GM13977 (cell line): ENCODE data around the gene TAS2R41.

ENCODE experiments used
- DNase-seq: peaks from one replicate; pipeline ENCODE4 v3.0.0; 2012; ENCODE audit warnings: low spot score
- in situ Hi-C: fragments of 300-500 bp; cut with MboI; formaldehyde crosslinking; loops from one replicate; pipeline ENCODE4 v1.12.0; 2022; ENCODE audit warnings: low sequenced_read_pairs, low pct_unique_long_range_greater_than_20kb, mixed read lengths, inconsistent platforms; ENCODE audit not compliant: unreplicated experiment
- TF ChIP-seq, protein P1 (sequence below): IDR thresholded peaks from 2 replicates; pipeline ENCODE4 v1.5.1; 2012; ENCODE audit warnings: mild to moderate bottlenecking, control low read depth; ENCODE audit not compliant: insufficient read depth; ENCODE audit errors: extremely low read depth, missing control alignments

Gene TAS2R41

DNA sequence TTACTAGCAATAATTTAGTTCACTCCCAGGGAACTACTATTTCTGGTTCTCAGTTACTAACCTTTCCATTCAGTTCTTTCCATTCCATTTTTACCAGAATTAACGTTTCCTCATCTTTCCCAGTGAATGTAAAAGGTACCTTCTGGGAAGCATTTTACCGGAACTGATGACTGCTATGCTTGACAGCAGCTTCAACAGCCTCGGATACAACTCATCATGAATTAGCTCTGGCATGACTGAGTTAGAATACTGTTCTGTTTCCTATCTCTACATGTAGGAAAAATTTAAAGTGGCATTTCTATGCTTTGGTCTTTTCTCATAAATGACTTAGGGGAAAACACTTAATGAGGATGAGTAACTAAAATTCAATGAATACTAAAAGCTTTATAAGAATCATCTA lies 18.6 kb downstream of the TAS2R41 start:
- TF ChIP-seq, protein P1, sequence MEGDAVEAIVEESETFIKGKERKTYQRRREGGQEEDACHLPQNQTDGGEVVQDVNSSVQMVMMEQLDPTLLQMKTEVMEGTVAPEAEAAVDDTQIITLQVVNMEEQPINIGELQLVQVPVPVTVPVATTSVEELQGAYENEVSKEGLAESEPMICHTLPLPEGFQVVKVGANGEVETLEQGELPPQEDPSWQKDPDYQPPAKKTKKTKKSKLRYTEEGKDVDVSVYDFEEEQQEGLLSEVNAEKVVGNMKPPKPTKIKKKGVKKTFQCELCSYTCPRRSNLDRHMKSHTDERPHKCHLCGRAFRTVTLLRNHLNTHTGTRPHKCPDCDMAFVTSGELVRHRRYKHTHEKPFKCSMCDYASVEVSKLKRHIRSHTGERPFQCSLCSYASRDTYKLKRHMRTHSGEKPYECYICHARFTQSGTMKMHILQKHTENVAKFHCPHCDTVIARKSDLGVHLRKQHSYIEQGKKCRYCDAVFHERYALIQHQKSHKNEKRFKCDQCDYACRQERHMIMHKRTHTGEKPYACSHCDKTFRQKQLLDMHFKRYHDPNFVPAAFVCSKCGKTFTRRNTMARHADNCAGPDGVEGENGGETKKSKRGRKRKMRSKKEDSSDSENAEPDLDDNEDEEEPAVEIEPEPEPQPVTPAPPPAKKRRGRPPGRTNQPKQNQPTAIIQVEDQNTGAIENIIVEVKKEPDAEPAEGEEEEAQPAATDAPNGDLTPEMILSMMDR: no peak
- in situ Hi-C loops: no loop called here
- DNase-seq: no peak

DNA sequence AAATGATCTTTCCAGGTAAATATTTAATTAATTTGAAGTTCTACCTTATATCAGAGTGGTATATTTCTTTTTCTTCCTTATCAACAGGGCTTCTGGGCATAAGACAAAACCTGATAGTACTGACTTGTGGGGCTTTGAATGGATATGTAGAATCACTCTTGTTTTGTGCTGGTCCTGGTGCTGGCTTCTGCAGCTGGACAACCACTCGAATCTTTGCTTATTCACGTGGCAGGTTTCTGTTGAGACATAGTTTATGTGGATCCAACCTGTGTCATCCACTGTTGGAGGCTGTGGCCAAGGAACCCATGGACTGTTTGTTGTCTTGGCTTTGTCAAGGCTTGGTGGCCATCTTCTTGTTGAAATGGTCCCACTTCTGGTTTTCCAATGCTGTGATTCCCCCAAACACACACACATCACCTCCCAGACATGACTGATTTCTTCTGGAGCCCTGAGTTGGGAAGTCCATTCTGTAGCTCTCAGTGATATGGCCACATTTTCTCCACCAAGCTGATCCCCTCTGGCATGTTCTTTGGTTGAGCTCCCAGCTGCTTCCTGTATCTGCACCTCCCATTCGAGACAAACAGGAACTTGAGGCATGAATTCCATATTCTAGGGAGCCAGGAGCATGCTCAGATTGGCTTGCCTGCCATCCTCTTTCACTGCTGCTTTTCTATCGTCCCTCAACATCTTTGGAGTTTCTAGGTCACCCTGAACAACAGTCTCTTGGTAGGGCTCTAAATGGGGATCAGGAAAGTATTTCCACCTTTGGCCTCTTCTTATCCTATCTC lies 19.5 kb downstream of the TAS2R41 start:
- TF ChIP-seq, protein P1: no peak
- in situ Hi-C loops: no loop called here
- DNase-seq: no peak

GRCh38 chr7:143499246-143499645 lies 21.6 kb downstream of the TAS2R41 start:
- in situ Hi-C loops: no loop called here
- no peak for DNase-seq
- TF ChIP-seq, protein P1: no peak

DNA sequence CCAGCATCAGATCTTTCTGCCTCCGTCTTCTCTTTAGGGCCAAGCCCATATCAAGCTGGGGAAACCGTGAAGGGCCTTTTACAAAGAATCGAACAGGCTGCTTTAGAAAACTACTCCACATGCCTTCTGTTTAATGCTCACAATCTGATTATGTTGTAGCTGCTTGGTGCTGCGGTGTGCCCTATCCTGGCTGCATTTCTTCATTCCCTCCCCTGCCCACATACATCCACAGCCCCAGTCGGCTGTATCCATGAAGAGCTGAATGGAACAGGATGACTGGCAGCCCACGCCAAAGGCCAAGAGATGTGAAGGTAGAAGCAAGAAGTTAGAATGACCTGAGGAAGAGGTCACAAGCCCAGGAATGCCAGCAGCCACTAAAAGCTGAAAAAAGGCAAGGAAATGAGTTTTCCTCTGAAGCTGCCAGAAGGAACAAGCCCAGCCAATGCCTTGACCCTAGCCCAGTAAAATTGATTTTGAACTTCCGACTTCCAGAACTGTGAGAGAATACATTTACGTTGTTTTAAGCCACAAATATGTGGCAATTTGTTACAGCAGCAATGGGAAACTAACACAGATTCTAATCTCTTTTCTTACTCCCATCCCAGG lies 22.2 kb downstream of the TAS2R41 start:
- in situ Hi-C loops: no loop called here
- TF ChIP-seq, protein P1: no peak
- DNase-seq: no peak

DNA sequence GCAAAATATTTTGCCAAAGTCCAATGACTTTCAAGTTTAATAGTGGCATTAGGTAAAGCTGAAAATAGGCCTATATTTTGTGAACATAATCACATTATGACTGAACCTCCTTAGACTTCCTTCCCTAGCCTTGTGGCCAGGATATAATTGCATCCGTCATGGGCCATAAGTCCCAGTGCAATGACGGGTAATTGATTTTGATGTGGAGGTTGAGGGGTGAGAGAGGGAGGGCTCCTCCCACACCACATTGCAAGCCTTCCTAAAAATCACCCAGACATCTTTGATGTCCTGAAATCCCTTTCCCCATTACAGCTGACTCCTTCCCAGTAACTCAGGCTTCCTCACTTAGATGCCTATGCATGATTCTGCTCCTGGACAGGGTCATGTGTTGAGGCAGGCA lies 25.6 kb downstream of the TAS2R41 start:
- in situ Hi-C loops: no loop called here
- TF ChIP-seq, protein P1: no peak

GRCh38 chr7:143504215-143504936 lies 26.7 kb downstream of the TAS2R41 start:
- TF ChIP-seq, protein P1: no peak
- in situ Hi-C loops: no loop called here
- no peak for DNase-seq

More for the DNA sequence above, 25.6 kb downstream of the TAS2R41 start:
- no peak for DNase-seq
